NB4 (cell line): ENCODE data around the gene LDAH.

ENCODE experiments used
- MAX ChIP-seq: IDR thresholded peaks from 2 replicates; pipeline ENCODE4 v1.6.1; 2011; ENCODE audit warnings: low read depth, low read length
- POLR2A ChIP-seq: IDR thresholded peaks from 2 replicates; pipeline ENCODE4 v1.6.1; 2011; ENCODE audit warnings: mild to moderate bottlenecking; ENCODE audit not compliant: insufficient read length; ENCODE audit errors: extremely low read depth
- TF ChIP-seq, protein P1 (sequence below): IDR thresholded peaks from one replicate; pipeline ENCODE4 v1.5.1; 2012; ENCODE audit warnings: low read depth, low read length

GRCh38 chr2:20674974-20675679 lies 147.8 kb downstream of the LDAH start:
- TF ChIP-seq, protein P1, sequence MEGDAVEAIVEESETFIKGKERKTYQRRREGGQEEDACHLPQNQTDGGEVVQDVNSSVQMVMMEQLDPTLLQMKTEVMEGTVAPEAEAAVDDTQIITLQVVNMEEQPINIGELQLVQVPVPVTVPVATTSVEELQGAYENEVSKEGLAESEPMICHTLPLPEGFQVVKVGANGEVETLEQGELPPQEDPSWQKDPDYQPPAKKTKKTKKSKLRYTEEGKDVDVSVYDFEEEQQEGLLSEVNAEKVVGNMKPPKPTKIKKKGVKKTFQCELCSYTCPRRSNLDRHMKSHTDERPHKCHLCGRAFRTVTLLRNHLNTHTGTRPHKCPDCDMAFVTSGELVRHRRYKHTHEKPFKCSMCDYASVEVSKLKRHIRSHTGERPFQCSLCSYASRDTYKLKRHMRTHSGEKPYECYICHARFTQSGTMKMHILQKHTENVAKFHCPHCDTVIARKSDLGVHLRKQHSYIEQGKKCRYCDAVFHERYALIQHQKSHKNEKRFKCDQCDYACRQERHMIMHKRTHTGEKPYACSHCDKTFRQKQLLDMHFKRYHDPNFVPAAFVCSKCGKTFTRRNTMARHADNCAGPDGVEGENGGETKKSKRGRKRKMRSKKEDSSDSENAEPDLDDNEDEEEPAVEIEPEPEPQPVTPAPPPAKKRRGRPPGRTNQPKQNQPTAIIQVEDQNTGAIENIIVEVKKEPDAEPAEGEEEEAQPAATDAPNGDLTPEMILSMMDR = no peak
- TF ChIP-seq POLR2A (no peak), MAX (no peak)
